Left ventricle myocardium inferior (tissue), 1 donor: ENCODE results near the gene EPHA3. TPM values are rescaled to one million over a fixed set of nuclear protein-coding genes. Genes with fewer than 3 reads are reported as not detected.

Experiments used
- DNase-seq: peaks from one replicate; pipeline ENCODE4 v3.0.0-alpha.2; 2020
- H3K27ac ChIP-seq: fragments of 200-600 bp; replicated peaks from 2 replicates; pipeline ENCODE4 v1.8.0; 2021
- H3K27me3 ChIP-seq: fragments of 200-600 bp; 2 replicates; pipeline ENCODE4 v1.8.0; 2021; ENCODE audit warnings: low read depth
- H3K36me3 ChIP-seq: fragments of 200-600 bp; 2 replicates; pipeline ENCODE4 v1.8.0; 2021
- H3K4me1 ChIP-seq: fragments of 200-600 bp; 2 replicates; pipeline ENCODE4 v1.8.0; 2021
- H3K4me3 ChIP-seq: fragments of 200-600 bp; 2 replicates; pipeline ENCODE4 v1.8.0; 2021; ENCODE audit warnings: mild to moderate bottlenecking, moderate library complexity
- H3K9me3 ChIP-seq: fragments of 200-600 bp; replicated peaks from 2 replicates; pipeline ENCODE4 v1.8.0; 2021
- CTCF ChIP-seq: fragments of 200-600 bp; IDR thresholded peaks from 2 replicates; pipeline ENCODE4 v1.8.0; 2021; ENCODE audit warnings: antibody characterized with exemption, mild to moderate bottlenecking, borderline replicate concordance
- intact Hi-C: fragments of 100-400 bp; cut with micrococcal nuclease; formaldehyde crosslinking; loops from one replicate; pipeline ENCODE4 v1.11.0; 2022
- total RNA-seq: library from RNA; stranded (reverse); fragmentation: NEBNext Ultra II Directional; extraction: Animal tissue kit (Norgen Biotek cat#: 25700); gene quantifications from one replicate; pipeline ENCODE4 v1.2.1, GENCODE V29; 2021
- donor health status: DM: no; HTN: yes; CAD: no; lungs with severe emphysema.

EPHA3 gene
- total RNA-seq, 1 donor from 2014 or later: 3.5 TPM

- Histone ChIP-seq H3K4me3 (no peak overlapping the region), H3K27me3 (no peaks in the 10 kb centered on the region), H3K9me3 (no peaks in the 10 kb centered on the region), H3K4me1 (no peaks in the 10 kb centered on the region), H3K27ac (no peak overlapping the region), H3K36me3 (no peaks in the 10 kb centered on the region)
- no peak for TF ChIP-seq CTCF
- intact Hi-C loops: no loop called here
- no peak for DNase-seq
Observed at GRCh38 chr3:89245612-89246011, 138.2 kb downstream of the EPHA3 start.

- no peak for TF ChIP-seq CTCF
- Histone ChIP-seq H3K4me1 (no peaks in the 10 kb centered on the region), H3K9me3 (no peaks in the 10 kb centered on the region), H3K36me3 (no peaks in the 10 kb centered on the region), H3K27ac (no peak overlapping the region), H3K4me3 (no peak overlapping the region), H3K27me3 (no peaks in the 10 kb centered on the region)
- intact Hi-C loops: no loop called here
- no peak for DNase-seq
Observed at GRCh38 chr3:89246326-89246725, 138.9 kb downstream of the EPHA3 start.

- Histone ChIP-seq H3K36me3 (no peaks in the 10 kb centered on the region), H3K4me1 (no peaks in the 10 kb centered on the region), H3K27me3 (no peaks in the 10 kb centered on the region), H3K27ac (no peak overlapping the region), H3K4me3 (no peak overlapping the region), H3K9me3 (no peaks in the 10 kb centered on the region)
- no peak for DNase-seq
- TF ChIP-seq CTCF: no peak
- intact Hi-C loops: no loop called here
Observed at GRCh38 chr3:89250742-89251141, 143.3 kb downstream of the EPHA3 start.

GRCh38 chr3:89252016-89252415 is 144.6 kb downstream of the EPHA3 start:
- no peak for DNase-seq
- intact Hi-C loops: no loop called here
- H3K36me3 ChIP-seq: no peaks in the 10 kb centered on the region
- H3K27ac ChIP-seq: no peak overlapping the region
- no peaks in the 10 kb centered on the region for H3K4me1 ChIP-seq
- H3K4me3 ChIP-seq: no peak overlapping the region
- TF ChIP-seq CTCF: no peak
- H3K9me3 ChIP-seq: no peaks in the 10 kb centered on the region
- no peaks in the 10 kb centered on the region for H3K27me3 ChIP-seq

GRCh38 chr3:89252860-89253259 is 145.4 kb downstream of the EPHA3 start:
- Histone ChIP-seq H3K27ac (no peak overlapping the region), H3K9me3 (no peaks in the 10 kb centered on the region), H3K4me3 (no peak overlapping the region), H3K4me1 (no peaks in the 10 kb centered on the region), H3K36me3 (no peaks in the 10 kb centered on the region), H3K27me3 (no peaks in the 10 kb centered on the region)
- no peak for DNase-seq
- intact Hi-C loops: no loop called here
- TF ChIP-seq CTCF: no peak

GRCh38 chr3:89256395-89256794 is 149.0 kb downstream of the EPHA3 start:
- intact Hi-C loops: no loop called here
- Histone ChIP-seq H3K4me3 (no peak overlapping the region), H3K4me1 (no peaks in the 10 kb centered on the region), H3K9me3 (no peaks in the 10 kb centered on the region), H3K36me3 (no peaks in the 10 kb centered on the region), H3K27me3 (no peaks in the 10 kb centered on the region), H3K27ac (no peak overlapping the region)
- DNase-seq: no peak
- TF ChIP-seq CTCF: no peak
